Spleen (tissue), 7 donors: ENCODE measurements around the gene TTC3.

Source experiments
- CTCF ChIP-seq, 11 experiments: fragments of 200-600 bp in 7 of 11; fragments of 450-650 bp in 4 of 11; sonication (generic) in 4 of 11; IDR thresholded peaks in 8 of 11; conservative IDR thresholded peaks in 3 of 11; 1 replicate in 7 of 11; 2 replicates in 4 of 11; pipeline versions ENCODE4 v1.4.0 to v1.8.0; 2016 to 2021; ENCODE audit warnings: antibody characterized with exemption in 11 of 11, inconsistent platforms in 4 of 11, mild to moderate bottlenecking in 1 of 11
- POLR2A ChIP-seq, 3 donors: fragments of 450-650 bp; IDR thresholded peaks; one replicate each; pipeline ENCODE4 v1.5.1; 2017; ENCODE audit warnings: antibody characterized with exemption in 3 of 3, mild to moderate bottlenecking in 1 of 3
- donor health status: DM: no; HTN: no; CAD: no; lungs with moderate emphysema.
- donor health status: DM: no; HTN: no; CAD: no.
- donor health status: DM: no; HTN: no; CAD: no.

- no peak for TF ChIP-seq CTCF (IDR thresholded peaks at IDR 0.05 in 8 of 11, conservative IDR thresholded peaks at IDR 0.05 in 3 of 11)
- no peak for TF ChIP-seq POLR2A (IDR thresholded peaks at IDR 0.05)
These were observed 171.5 kb downstream of the TTC3 start for GRCh38 chr21:37244501-37245095.
